ENCODE measurements around the gene KRTAP4-2. TPM values are rescaled to one million over a fixed set of nuclear protein-coding genes. Genes with fewer than 3 reads are reported as not detected.
"Not testable (repeated sequence)": the region's sequence is repeated elsewhere in the genome, so short reads cannot be mapped to it uniquely, and the experiment has no call there.

KRTAP4-2 gene
- total RNA-seq, 1 experiment from 2014 or later = not detected

DNA sequence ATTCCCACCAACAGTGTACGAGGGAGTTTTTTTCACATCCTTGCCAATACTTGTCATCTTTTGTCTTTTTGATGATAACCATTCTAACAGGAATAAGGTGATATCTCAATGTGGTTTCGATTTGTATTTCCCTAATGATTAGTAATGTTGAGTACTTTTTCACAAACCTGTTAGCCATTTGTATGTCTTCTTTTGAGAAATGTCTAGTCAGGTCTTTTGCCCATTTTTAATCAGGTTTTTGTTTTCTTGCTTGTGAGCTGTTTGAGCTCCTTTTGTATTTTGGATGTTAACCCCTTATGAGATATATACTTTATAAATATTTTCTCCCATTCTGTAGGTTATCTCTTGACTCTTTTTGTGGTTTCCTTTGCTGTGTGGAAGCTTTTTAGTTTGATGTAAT lies 26.5 kb downstream of the KRTAP4-2 start:
- Histone ChIP-seq H2AFZ (ENCODE audit: low read length) (no peak overlapping the region), H3K9me2 (replicated peaks; ENCODE audit: insufficient read depth, low read length) (no peaks in the 10 kb centered on the region), H3K9me3 (ENCODE audit: low read length) (no peaks in the 10 kb centered on the region), H3K27me3 (ENCODE audit: low read length) (no peaks in the 10 kb centered on the region), H3K9ac (ENCODE audit: low read length) (no peak overlapping the region), H3K4me1 (ENCODE audit: low read length) (no peaks in the 10 kb centered on the region), H3K27ac (ENCODE audit: low read length) (no peak overlapping the region), H3K36me3 (ENCODE audit: insufficient read depth, low read length) (no peaks in the 10 kb centered on the region), H3K4me2 (ENCODE audit: low read depth, low read length, poor library complexity, severe bottlenecking) (no peak overlapping the region), H3K4me3 (ENCODE audit: low read length) (no peak overlapping the region), H3K79me2 (ENCODE audit: low read length) (no peaks in the 10 kb centered on the region), H4K20me1 (ENCODE audit: insufficient read depth, low read depth, low read length) (no peaks in the 10 kb centered on the region)
- no peak for DNase-seq

- H3K9me3 ChIP-seq (ENCODE audit: low read length) = no peaks in the 10 kb centered on the region
- no peak for DNase-seq
- H3K9me2 ChIP-seq (replicated peaks; ENCODE audit: insufficient read depth, low read length) = no peaks in the 10 kb centered on the region
- H3K27ac ChIP-seq (ENCODE audit: low read length) = no peak overlapping the region
- no peaks in the 10 kb centered on the region for H4K20me1 ChIP-seq (ENCODE audit: insufficient read depth, low read depth, low read length)
- no peaks in the 10 kb centered on the region for H3K36me3 ChIP-seq (ENCODE audit: insufficient read depth, low read length)
- no peaks in the 10 kb centered on the region for H3K27me3 ChIP-seq (ENCODE audit: low read length)
- H3K9ac ChIP-seq (ENCODE audit: low read length) = no peak overlapping the region
- H3K79me2 ChIP-seq (ENCODE audit: low read length) = no peaks in the 10 kb centered on the region
- H3K4me3 ChIP-seq (ENCODE audit: low read length) = no peak overlapping the region
- H2AFZ ChIP-seq (ENCODE audit: low read length) = no peak overlapping the region
- H3K4me1 ChIP-seq (ENCODE audit: low read length) = no peaks in the 10 kb centered on the region
- H3K4me2 ChIP-seq (ENCODE audit: low read depth, low read length, poor library complexity, severe bottlenecking) = no peak overlapping the region
Measured at GRCh38 chr17:41150026-41150425, 28.0 kb downstream of the KRTAP4-2 start.

DNA sequence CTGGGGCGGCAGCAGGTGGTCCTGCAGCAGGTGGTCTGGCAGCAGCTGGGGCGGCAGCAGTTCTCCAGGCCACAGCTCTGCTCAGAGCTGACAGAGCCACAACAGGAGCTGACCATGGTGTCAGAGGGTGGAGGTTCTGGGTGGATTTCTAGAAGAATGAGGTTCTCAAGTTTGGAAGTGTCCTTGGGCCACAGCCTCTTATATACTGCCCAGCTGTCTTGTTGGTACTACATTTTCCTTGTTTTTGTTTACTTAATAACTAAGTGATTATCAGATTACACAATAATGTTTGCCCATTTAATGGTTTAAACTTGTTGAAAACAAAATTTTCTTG lies 28.4 kb downstream of the KRTAP4-2 start, which contains the start of gene KRTAP4-5:
KRTAP4-5 (minus strand) TSS at position 174 of the 334 bp plus-strand sequence; CDS start at position 116, 58 bp downstream.
- H3K9ac ChIP-seq (ENCODE audit: low read length) = no peak within 1 kb of the TSS
- no peaks in the 10 kb centered on the region for H3K27me3 ChIP-seq (ENCODE audit: low read length)
- no peaks in the 10 kb centered on the region for H3K79me2 ChIP-seq (ENCODE audit: low read length)
- no peaks in the 10 kb centered on the region for H3K9me2 ChIP-seq (replicated peaks; ENCODE audit: insufficient read depth, low read length)
- H3K9me3 ChIP-seq (ENCODE audit: low read length) = no peaks in the 10 kb centered on the region
- H2AFZ ChIP-seq (ENCODE audit: low read length) = no peak within 1 kb of the TSS
- DNase-seq = no peak
- no peaks in the 10 kb centered on the region for H4K20me1 ChIP-seq (ENCODE audit: insufficient read depth, low read depth, low read length)
- H3K4me3 ChIP-seq (ENCODE audit: low read length) = no peak within 1 kb of the TSS
- no peak within 1 kb of the TSS for H3K4me2 ChIP-seq (ENCODE audit: low read depth, low read length, poor library complexity, severe bottlenecking)
- no peaks in the 10 kb centered on the region for H3K36me3 ChIP-seq (ENCODE audit: insufficient read depth, low read length)
- H3K27ac ChIP-seq (ENCODE audit: low read length) = no peak within 1 kb of the TSS
- H3K4me1 ChIP-seq (ENCODE audit: low read length) = no peaks in the 10 kb centered on the region

DNA sequence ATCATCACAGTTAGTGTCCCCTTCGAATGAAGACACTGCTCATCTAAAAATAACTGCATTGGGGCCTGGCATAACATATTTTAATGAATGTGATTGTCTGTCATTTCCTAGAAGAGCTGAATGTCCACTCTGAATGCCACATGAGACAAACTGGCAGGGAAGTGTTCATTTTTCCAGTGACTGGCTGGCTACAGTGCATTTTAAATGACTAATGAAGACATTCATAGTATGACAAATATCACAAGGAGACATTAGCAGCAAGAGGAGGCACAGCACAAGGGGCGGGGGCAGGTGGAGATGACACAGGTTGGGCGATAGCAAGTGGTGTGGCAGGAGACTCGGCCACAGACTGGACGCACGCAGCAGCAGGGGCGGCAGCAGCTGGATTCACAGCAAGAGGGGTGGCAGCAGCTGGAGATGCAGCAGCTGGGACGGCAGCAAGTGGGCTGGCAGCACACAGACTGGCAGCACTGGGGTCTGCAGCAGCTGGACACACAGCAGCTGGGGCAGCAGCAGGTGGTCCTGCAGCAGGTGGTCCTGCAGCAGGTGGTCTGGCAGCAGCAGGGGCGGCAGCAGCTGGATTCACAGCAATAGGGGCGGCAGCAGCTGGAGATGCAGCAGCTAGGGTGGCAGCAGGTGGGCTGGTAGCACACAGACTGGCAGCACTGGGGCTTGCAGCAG lies 28.9 kb downstream of the KRTAP4-2 start:
- DNase-seq; H3K27ac ChIP-seq (ENCODE audit: low read length); H3K4me1 ChIP-seq (ENCODE audit: low read length): not testable (repeated sequence)

GRCh38 chr17:41147531-41148204 lies 30.4 kb downstream of the KRTAP4-2 start:
- no peaks in the 10 kb centered on the region for H3K4me1 ChIP-seq (ENCODE audit: low read length)
- peaks cover 3% of the 10 kb centered on the region; the same call in 1 of the 2 replicates for H3K9me3 ChIP-seq (ENCODE audit: low read length)
- no peak overlapping the region for H2AFZ ChIP-seq (ENCODE audit: low read length)
- no peak for DNase-seq
- H3K36me3 ChIP-seq (ENCODE audit: insufficient read depth, low read length) = no peaks in the 10 kb centered on the region
- no peak overlapping the region for H3K4me2 ChIP-seq (ENCODE audit: low read depth, low read length, poor library complexity, severe bottlenecking)
- H4K20me1 ChIP-seq (ENCODE audit: insufficient read depth, low read depth, low read length) = no peaks in the 10 kb centered on the region
- no peaks in the 10 kb centered on the region for H3K9me2 ChIP-seq (replicated peaks; ENCODE audit: insufficient read depth, low read length)
- H3K4me3 ChIP-seq (ENCODE audit: low read length) = no peak overlapping the region
- no peaks in the 10 kb centered on the region for H3K79me2 ChIP-seq (ENCODE audit: low read length)
- no peak overlapping the region for H3K27ac ChIP-seq (ENCODE audit: low read length)
- no peak overlapping the region for H3K9ac ChIP-seq (ENCODE audit: low read length)
- H3K27me3 ChIP-seq (ENCODE audit: low read length) = no peaks in the 10 kb centered on the region

More for the DNA sequence above, 28.9 kb downstream of the KRTAP4-2 start:
- H3K79me2 ChIP-seq (ENCODE audit: low read length); H3K9me3 ChIP-seq (ENCODE audit: low read length); H4K20me1 ChIP-seq (ENCODE audit: insufficient read depth, low read depth, low read length); H3K4me3 ChIP-seq (ENCODE audit: low read length); H3K9me2 ChIP-seq (replicated peaks; ENCODE audit: insufficient read depth, low read length); H3K36me3 ChIP-seq (ENCODE audit: insufficient read depth, low read length); H3K4me2 ChIP-seq (ENCODE audit: low read depth, low read length, poor library complexity, severe bottlenecking); H3K27me3 ChIP-seq (ENCODE audit: low read length); H3K9ac ChIP-seq (ENCODE audit: low read length); H2AFZ ChIP-seq (ENCODE audit: low read length): not testable (repeated sequence)

GRCh38 chr17:41145261-41145660 lies 32.8 kb downstream of the KRTAP4-2 start:
- no peak overlapping the region for H3K9ac ChIP-seq (ENCODE audit: low read length)
- no peaks in the 10 kb centered on the region for H3K36me3 ChIP-seq (ENCODE audit: insufficient read depth, low read length)
- no peaks in the 10 kb centered on the region for H3K27me3 ChIP-seq (ENCODE audit: low read length)
- H3K27ac ChIP-seq (ENCODE audit: low read length) = no peak overlapping the region
- H2AFZ ChIP-seq (ENCODE audit: low read length) = no peak overlapping the region
- no peak overlapping the region for H3K4me2 ChIP-seq (ENCODE audit: low read depth, low read length, poor library complexity, severe bottlenecking)
- no peaks in the 10 kb centered on the region for H3K79me2 ChIP-seq (ENCODE audit: low read length)
- DNase-seq = no peak
- H4K20me1 ChIP-seq (ENCODE audit: insufficient read depth, low read depth, low read length) = no peaks in the 10 kb centered on the region
- peaks cover 3% of the 10 kb centered on the region; the same call in 1 of the 2 replicates for H3K9me3 ChIP-seq (ENCODE audit: low read length)
- H3K4me1 ChIP-seq (ENCODE audit: low read length) = no peaks in the 10 kb centered on the region
- no peak overlapping the region for H3K4me3 ChIP-seq (ENCODE audit: low read length)
- no peaks in the 10 kb centered on the region for H3K9me2 ChIP-seq (replicated peaks; ENCODE audit: insufficient read depth, low read length)

DNA sequence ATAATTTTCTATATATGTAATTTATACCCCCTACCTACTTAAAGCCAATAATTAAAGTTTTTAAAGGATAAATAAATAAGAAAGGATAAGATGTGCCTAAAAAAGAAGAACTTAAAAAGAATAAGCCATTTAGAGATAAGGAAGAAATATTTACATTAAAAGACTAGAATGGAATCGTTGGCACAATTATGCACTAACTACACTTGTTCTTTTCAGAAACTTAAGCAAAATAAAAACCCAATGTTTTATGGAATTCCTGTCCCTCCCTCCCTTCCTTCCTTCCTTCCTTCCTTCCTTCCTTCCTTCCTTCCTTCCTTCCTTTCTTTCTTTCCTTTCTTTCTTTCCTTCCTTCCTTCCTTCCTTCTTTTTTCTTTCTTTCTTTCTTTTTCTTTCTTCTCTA lies 33.2 kb downstream of the KRTAP4-2 start:
- no peaks in the 10 kb centered on the region for H3K79me2 ChIP-seq (ENCODE audit: low read length)
- no peaks in the 10 kb centered on the region for H3K36me3 ChIP-seq (ENCODE audit: insufficient read depth, low read length)
- no peaks in the 10 kb centered on the region for H4K20me1 ChIP-seq (ENCODE audit: insufficient read depth, low read depth, low read length)
- no peak overlapping the region for H3K9ac ChIP-seq (ENCODE audit: low read length)
- peaks cover 3% of the 10 kb centered on the region; the same call in 1 of the 2 replicates for H3K9me3 ChIP-seq (ENCODE audit: low read length)
- no peaks in the 10 kb centered on the region for H3K27me3 ChIP-seq (ENCODE audit: low read length)
- H2AFZ ChIP-seq (ENCODE audit: low read length) = no peak overlapping the region
- H3K4me3 ChIP-seq (ENCODE audit: low read length) = no peak overlapping the region
- no peak overlapping the region for H3K27ac ChIP-seq (ENCODE audit: low read length)
- no peak for DNase-seq
- H3K4me2 ChIP-seq (ENCODE audit: low read depth, low read length, poor library complexity, severe bottlenecking) = no peak overlapping the region
- H3K4me1 ChIP-seq (ENCODE audit: low read length) = no peaks in the 10 kb centered on the region
- H3K9me2 ChIP-seq (replicated peaks; ENCODE audit: insufficient read depth, low read length) = no peaks in the 10 kb centered on the region

DNA sequence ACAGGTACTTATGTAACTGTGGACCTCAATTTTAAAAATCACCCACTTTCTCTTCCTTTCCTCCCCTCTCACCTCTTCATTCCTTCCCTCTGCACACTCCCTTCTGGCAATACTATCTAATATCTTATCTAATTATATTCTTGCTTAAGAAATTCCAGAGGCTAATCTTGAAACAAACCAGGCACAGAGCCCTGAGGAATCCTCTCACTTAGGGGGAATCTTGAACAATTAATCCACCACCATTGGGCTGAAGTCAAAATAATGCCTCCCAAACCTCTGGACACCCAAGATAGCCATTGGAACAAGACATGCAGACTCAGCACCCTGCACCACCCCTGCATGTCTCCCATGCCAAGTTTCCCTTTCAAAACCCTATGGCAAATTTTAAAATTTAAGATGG lies 36.7 kb downstream of the KRTAP4-2 start:
- no peaks in the 10 kb centered on the region for H3K27me3 ChIP-seq (ENCODE audit: low read length)
- no peaks in the 10 kb centered on the region for H4K20me1 ChIP-seq (ENCODE audit: insufficient read depth, low read depth, low read length)
- no peak for DNase-seq
- no peak overlapping the region for H3K4me2 ChIP-seq (ENCODE audit: low read depth, low read length, poor library complexity, severe bottlenecking)
- H3K9ac ChIP-seq (ENCODE audit: low read length) = no peak overlapping the region
- peaks cover 3% of the 10 kb centered on the region; the same call in 1 of the 2 replicates for H3K9me3 ChIP-seq (ENCODE audit: low read length)
- H3K36me3 ChIP-seq (ENCODE audit: insufficient read depth, low read length) = no peaks in the 10 kb centered on the region
- no peaks in the 10 kb centered on the region for H3K4me1 ChIP-seq (ENCODE audit: low read length)
- H3K27ac ChIP-seq (ENCODE audit: low read length) = no peak overlapping the region
- H3K4me3 ChIP-seq (ENCODE audit: low read length) = no peak overlapping the region
- H3K79me2 ChIP-seq (ENCODE audit: low read length) = no peaks in the 10 kb centered on the region
- H2AFZ ChIP-seq (ENCODE audit: low read length) = no peak overlapping the region
- H3K9me2 ChIP-seq (replicated peaks; ENCODE audit: insufficient read depth, low read length) = no peaks in the 10 kb centered on the region

All from Karpas-422 (cell line).